HEK293T (cell line): Measurements from ENCODE around the gene ZSWIM7.

Source experiments
- ARNT ChIP-seq: fragments of 450-650 bp; IDR thresholded peaks from 2 replicates; pipeline ENCODE4 v1.6.1; 2017; ENCODE audit warnings: mild to moderate bottlenecking
- SP1 ChIP-seq: fragments of 450-650 bp; IDR thresholded peaks from 2 replicates; pipeline ENCODE4 v1.6.1; 2017
- ZNF384 ChIP-seq: fragments of 450-650 bp; IDR thresholded peaks from 2 replicates; pipeline ENCODE4 v1.6.1; 2016

DNA sequence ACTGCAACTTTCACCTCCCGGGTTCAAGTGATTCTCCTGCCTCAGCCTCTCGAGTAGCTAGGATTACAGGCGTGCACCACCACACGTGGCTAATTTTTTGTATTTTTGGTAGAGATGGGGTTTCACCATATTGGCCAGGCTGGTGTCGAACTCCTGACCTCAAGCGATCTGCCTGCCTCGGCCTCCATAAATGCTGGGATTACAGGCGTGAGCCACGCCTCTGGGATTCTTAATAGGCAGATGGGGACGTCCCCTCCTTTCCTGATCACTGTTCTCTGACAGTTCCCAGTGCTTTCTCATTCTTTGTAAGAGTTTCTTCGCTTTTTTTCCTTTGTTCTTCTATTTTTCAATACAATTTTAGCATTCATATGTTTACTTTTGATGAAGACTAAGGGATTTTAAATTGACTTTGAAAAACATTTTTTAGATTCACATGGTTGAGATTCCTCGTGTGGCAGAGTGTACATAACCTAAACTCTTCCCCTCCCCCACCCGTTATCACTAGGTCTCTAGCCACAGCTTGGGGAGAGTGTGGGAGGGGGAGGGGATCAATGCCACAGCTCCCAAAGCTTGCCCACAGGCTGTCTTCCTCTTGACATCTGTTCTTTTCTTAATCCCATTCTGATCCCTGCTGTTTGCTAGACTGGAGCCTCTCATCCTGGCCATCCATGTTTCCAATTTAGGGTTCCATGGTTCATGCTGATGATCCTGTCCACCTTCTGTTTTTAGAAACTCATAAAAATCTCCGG lies 43.5 kb downstream of the ZSWIM7 start:
- TF ChIP-seq SP1 (no peak), ARNT (no peak), ZNF384 (no peak)
